Stimulated activated CD4-positive, alpha-beta T cell treated with anti-CD3 and anti-CD28 coated beads, Interleukin-1b, Interleukin-23, amount 100 ng/mL, for 48 hours (primary cell): ENCODE data around the gene BIRC3.
A peak's percentile ranks its signal among the peaks of the same experiment; 100 is the strongest.
"Not testable (repeated sequence)": the region's sequence is repeated elsewhere in the genome, so short reads cannot be mapped to it uniquely, and the experiment has no call there.

Experiments
- DNase-seq: peaks from one replicate; pipeline ENCODE4 v3.0.0-alpha.2; 2020

Gene BIRC3

DNA sequence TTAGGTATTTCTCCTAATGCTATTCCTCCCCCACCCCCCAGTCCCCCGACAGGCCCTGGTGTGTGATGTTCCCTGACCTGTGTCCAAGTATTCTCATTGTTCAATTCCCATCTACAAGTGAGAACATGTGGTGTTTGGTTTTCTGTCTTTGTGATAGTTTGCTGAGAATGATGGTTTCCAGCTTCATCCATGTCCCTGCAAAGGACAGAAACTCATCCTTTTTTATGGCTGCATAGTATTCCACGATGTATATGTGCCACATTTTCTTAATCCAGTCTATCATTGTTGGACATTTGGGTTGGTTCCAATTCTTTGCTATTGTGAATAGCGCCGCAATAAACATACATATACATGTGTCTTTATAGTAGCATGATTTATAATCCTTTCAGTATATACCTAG is 20.5 kb upstream of the BIRC3 start:
- not testable (repeated sequence) for DNase-seq

DNA sequence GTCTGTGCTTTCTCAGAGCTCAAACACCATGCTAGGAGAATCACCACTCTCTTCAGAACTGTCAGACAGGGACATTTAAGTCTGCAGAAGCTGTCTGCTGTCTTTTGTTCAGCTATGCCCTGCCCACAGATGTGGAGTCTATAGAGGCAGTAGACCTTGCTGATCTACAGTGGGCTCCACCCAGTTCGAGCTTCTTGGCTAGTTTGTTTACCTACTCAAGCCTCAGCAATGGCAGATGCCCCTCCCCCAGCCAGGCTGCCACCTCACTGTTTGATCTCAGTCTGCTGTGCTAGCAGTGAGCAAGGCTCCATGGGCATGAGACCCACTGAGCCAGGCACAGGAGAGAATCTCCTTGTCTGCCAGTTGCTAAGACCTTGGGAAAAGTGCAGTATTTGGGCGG is 16.4 kb upstream of the BIRC3 start:
- DNase-seq: peak; percentile 42

DNA sequence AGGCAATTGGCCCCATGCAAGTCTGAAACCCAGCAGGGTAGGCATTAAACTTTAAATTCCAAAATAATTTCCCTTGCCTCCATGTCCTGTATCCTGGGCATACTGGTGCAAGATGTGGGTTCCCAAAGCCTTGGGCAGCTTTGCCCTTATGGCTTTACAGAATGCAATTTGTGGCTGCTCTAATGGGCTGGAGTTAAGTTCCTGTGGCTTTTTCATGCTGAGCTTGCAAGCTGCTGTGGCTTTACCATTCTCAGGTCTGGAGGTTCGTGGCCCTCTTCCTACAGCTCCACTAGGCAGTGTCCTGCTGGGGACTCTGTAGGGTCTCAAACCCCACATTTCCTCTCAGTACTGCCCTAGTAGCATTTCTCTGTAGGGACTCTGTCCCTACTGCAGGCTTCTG is 15.0 kb upstream of the BIRC3 start:
- no peak for DNase-seq

DNA sequence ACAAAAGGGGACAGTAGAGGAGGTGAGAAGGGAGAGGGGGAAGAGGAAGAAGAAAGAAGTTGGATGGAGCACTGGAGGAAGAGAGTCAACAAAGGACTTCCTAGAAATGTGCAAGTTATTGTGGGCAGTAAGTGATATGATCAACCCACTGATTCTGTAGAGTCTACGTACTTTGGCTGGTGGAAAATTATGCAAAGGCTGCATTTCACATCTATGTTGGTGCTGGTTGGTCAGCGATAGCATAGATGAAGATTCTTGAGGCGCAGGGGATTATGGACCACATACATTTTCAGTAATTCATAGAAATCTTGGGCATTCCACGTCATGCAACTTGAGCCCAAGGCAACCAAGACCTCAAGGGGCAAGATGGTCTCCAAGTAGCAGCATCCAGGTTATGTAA is 12.6 kb upstream of the BIRC3 start:
- DNase-seq: no peak

DNA sequence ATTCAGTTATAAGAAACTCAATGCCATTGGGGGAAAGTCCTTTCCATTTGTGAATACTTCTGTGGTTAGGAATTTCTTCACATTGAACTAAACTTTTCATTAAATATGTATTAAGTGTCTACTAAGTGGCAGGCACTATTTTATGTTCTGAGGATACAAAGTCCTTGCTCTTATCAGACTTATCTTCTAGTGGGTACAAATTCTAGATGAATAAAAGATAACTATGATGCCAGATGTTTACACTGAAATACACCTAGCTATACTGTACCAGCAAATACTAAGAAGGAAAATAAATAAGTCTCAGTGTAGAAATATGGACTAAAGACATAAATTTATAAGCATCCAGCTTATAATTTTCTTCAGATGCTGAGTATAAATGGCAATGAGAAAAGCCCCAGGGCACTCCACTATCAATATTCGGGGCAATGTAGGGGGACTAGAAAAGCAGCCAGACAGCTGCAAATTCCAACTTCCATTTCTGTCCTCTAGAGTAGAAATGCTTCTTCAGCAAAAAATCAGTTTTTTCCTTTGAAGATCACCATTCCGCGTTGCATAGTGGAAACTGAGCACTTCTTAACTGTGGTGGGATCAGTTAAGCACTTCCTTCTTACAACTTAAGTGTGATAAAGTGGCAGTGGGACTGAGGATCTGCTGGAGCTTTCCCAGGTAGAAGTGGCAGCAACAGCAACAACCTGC is 11.8 kb upstream of the BIRC3 start:
- no peak for DNase-seq

DNA sequence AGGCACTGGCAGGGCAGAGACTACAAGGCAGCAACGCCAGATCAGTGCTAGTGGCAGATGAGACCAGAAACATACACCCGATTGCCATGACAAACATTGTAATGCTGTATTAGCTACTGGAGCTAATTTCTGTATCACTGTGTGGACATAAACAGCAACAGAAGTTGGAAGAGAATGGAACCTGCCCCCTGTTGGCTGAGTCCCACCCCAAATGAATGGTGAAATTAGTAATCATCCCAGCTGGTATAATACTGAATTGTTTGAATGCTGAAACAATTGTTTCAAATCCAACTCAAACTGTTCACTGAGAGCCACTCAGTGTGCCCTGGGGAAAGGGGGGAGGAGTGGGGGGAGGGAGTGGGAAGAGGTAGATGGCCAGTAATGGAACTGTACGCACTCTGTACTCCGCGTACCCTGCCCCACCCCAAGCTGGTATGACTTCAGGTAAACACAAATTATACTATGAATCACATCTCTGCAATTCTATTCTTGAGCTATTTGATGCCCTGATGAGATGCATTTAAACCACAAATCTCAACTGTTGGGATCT is 11.2 kb upstream of the BIRC3 start:
- DNase-seq: no peak

DNA sequence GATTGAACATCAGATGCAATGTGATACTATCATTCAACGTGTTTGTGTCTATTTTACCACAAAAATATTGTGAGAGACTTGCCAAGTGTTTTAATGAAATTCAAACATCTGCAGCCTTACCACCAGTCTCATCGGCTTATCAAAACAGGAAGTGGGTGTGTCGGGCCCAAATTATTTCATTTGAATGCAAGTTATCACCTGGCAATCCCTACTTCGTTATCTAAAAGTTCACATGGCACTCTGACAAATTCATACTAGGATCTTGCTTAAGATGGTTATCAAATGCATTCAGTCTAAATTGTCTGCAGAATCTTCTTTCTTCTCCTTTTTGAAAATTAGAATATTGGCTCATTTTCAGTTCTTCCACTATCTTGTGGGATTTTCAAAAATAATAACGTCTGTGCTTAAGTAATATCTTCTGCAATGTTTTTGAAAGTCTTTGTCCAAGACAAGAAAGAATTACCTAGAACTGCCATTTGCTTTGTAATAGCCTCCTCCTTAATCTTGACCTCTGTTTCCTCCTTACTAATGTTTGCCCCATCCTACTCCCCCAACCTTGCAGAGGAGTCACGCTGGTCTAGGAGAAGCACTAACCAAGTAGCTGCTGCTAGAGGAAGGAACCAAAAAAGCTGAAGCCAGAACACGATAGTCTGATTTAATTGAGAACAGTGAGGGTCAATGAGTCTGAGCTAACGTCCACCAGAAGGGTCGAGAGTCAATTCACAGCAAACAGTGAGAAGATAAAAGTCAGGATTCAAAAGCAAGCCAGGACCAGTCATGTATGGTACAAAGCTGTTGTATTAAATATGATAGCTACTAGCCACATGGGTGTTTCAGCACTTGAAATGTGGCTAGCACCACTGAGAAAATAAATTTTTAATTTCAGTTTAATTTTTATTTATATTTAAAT is 10.2 kb upstream of the BIRC3 start:
- DNase-seq: no peak

DNA sequence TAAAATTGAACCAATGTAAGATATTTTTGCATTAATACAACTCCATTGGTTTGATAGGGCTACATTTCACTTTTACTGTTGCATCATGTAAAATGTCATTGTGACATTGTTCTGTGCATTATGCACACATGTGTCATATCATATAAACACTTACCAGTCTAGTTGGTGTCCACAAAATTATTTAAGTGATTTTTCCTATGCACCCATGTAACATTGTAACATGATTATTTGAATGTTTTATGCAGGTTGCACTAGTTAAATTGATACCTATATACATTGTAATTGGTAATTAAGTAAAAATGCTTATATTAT is 9.6 kb upstream of the BIRC3 start:
- no peak for DNase-seq

DNA sequence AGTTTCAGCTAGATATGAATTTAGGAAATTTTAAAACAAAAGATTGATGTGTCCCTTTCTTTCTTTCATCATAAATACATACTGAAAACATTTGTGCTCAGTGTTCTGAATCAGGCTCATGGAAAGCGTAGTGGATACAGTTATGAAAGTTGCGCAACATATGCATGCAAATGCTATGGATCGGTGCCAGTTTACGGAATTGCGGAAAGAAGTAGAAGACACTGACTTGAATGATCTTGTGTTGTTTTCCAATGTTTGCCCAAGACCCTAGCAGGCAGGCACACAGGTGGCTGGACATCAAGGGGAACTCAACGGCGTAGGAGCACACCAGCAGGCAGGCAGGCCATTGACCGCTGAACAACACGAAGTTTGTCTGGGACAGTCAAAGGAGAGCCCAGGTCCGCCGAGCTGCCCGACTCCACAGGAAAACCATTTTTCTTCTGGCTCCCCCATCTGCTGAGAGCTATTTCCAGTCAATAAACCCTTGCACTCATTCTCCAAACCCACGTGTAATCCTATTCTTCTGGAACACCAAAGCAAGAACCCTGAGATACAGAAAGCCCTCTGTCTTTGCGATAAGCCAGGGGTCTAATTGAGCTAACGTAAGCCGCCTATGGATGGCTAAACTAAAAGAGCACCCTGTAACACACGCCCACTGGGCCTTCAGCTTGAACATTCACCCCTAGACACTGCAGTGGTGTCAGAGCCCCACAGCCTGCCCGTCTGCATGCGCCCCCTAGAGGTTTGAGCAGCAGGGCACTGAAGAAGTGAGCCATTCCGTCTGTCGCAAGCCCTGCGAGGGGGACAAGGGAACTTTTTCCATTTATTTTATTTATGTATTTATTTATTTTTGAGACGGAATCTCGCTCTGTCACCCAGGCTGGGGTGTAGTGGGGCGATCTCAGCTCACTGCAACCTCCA is 7.4 kb upstream of the BIRC3 start:
- peak; percentile 37 for DNase-seq

DNA sequence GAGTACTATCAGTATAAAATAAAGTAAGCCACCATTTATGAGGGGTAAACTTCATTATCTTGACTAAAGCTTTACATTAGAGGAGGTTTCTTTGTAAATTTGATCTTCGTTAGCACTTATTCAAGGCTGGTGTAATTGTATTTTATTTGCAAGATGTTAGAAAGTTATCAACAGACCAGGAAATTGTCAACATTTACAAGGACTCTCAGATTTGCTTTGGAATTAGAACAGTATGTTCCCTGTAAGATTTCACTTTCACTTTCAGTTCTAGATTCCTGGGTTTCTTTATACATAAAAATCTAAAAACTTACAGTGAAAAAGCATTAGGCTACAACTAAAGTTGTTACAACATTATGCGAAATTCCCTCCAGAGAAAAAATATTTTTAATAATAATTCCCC is 4.6 kb upstream of the BIRC3 start:
- DNase-seq: no peak

DNA sequence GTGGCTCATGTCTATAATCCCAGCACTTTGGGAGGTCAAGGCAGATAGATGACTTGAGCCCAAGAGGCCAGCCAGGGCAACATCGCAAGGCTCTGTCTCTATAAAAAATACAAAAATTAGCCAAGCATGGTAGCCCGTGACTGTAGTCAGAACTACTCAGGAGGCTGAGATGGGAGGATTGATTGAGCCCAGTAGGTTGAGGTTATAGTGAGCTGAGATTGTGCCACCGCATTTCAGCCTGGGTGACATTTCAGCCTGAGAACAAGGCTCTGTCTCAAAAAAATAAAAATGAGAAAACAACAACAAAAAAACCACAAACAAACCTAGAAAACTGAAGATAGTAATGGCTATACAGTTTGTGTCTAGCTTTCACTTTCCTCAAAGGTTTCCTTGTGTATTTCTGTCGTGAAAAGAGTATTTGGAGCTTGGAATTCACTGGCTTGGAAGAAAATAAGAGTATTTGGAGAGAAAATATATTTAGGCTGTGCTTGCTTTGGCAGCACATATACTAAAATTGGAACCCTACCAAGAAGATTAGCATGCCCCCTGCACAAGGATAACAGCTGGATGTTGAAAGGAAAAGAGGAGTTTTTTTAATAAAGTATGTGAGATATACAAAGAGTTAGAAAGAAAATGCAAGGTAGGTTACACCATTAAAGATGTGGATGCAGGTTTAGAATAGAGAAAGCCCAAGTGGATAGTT is 3.9 kb upstream of the BIRC3 start:
- DNase-seq: no peak

DNA sequence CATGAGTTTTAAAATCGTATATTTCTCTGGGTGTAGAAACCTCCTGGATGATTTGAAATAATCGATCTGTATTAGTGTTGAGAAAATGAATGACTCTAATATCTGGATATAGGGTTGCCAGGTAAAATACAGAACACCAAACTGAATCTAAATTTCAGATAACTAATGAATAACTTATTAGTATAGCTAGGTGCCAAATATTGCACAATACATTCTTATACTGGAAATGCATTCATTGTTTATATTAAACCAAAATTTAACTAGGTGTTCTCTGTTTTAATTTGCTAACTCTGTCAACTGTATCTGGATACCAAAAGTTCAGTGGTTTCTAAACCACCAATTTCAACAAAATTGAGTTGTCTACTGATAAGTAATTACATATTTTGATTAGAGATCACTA is 2.5 kb upstream of the BIRC3 start:
- no peak for DNase-seq

DNA sequence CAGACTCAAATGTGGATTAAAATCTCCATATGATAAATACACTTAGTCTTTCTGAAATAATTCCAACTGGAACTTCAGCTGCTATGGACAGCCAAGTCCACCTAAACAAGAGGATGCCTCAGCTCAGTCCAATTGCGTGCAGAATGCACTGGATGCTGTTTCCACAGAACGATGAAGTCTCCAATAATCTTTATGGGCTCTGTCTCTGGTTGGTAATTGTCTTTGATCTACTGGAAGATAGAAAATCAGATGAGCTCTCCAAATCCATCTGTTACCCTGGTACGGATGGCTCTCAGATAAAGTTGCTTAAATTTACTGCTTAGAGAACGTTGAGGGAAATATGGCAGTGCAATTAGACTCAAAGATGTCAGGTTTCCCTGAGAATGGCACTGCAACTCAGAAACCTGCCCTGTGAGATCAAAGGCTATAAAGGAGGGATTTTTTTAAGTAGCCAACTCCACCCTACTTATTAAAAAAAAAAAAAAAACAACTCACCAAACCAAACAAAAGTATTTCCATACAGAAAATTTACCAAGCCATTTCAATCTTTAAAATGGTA is 859 bp upstream of the BIRC3 start:
- DNase-seq: no peak

DNA sequence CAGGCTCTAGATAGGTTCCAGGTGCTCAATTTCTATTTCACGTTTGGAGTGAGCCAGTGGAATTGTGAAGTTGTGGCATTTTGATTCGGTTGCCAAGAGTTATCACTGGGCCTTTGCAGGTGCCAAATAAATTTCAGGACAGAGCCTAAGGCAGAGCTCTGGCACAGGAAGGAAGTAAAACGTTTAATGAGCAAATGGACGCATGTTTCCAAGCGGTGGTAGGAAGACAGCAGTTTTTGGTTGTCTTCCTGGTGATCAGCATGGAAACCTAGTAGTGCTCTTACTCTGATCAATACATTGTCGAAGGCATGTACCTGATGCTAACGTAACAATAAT is 452 bp downstream of the BIRC3 start:
- DNase-seq: no peak

DNA sequence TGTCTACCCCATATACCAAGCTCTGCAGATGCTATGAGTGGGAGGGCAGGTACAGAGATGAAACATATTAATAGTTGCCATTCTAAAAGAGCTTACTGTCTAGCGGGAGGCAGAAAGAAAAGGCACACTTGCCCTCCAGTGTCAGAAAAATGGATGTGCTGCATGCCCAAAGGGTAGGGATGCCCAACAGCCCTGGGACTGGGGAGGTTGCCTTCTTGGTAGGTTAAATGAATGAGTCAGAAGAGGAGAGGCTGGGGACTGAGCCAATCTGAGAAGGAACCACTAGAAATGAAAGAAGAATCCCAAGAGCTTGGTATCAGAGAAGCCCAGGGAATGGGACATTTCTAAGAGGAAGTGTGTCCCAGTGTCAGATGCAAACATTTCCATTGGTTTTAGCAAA is 1.2 kb downstream of the BIRC3 start:
- DNase-seq: peak; percentile 72

DNA sequence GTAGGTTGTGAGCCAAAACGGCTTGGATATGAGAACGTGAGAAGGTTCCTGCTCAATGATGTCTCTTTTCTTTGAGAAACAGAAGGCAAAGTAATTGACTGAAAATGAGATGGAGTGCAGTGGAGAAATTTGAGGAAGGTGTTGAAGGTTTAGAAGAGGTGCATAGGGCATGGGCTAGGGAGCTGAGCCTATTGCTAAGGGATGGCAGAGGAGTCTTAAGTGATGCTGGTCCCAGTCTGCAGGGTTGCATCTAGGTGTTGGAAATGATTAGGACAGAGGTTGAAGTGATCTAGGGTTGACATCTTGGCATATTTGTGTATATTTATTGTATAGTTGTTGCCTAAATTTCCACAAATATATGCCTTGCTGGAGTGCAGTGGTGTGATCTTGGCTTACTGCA is 2.3 kb downstream of the BIRC3 start:
- no peak for DNase-seq

DNA sequence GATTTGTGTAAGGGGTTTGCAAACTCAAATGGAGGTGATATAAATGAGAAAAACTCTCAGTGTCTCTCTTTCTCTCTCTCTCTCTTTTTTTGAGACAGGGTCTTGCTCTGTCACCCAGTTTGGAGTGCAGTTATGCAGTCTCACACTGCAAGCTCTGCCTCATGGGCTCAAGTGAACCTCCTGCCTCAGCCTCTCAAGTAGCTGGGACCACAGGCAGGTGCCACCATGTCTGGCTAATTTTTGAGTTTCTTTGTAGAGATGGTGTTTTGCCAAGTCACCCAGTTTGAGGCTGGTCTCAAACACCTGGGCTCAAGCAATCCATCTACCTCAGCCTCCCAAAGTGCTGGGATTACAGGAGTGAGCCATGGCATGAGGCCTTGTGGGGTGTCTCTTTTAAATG is 2.9 kb downstream of the BIRC3 start:
- no peak for DNase-seq

DNA sequence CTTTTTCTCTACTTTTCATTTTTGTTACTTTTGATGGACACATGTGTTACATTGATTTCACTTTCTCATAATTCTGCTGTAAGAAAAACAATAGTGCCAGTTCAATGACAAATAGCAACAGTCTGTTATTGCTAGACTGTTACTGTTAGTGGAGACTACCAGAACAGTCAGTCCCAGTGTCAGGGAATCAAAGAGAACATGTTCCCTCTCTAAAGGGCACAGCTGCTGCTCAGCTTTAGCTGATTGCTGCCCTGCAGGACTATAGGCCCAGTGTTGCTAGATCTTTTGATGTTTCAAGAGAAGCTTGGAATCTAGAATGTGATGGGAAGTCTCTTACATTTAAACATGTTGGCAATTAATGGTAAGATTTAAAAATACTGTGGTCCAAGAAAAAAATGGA is 3.4 kb downstream of the BIRC3 start:
- no peak for DNase-seq

DNA sequence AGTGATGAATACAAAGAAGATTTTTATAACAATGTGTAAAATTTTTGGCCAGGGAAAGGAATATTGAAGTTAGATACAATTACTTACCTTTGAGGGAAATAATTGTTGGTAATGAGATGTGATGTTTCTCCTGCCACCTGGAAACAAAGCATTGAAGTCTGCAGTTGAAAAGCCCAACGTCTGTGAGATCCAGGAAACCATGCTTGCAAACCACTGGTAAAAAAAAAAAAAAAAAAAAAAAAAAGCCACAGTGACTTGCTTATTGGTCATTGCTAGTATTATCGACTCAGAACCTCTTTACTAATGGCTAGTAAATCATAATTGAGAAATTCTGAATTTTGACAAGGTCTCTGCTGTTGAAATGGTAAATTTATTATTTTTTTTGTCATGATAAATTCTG is 5.3 kb downstream of the BIRC3 start:
- DNase-seq: no peak

DNA sequence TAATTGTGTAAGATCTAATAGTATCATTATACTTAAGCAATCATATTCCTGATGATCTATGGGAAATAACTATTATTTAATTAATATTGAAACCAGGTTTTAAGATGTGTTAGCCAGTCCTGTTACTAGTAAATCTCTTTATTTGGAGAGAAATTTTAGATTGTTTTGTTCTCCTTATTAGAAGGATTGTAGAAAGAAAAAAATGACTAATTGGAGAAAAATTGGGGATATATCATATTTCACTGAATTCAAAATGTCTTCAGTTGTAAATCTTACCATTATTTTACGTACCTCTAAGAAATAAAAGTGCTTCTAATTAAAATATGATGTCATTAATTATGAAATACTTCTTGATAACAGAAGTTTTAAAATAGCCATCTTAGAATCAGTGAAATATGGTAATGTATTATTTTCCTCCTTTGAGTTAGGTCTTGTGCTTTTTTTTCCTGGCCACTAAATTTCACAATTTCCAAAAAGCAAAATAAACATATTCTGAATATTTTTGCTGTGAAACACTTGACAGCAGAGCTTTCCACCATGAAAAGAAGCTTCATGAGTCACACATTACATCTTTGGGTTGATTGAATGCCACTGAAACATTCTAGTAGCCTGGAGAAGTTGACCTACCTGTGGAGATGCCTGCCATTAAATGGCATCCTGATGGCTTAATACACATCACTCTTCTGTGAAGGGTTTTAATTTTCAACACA is 6.4 kb downstream of the BIRC3 start:
- no peak for DNase-seq

DNA sequence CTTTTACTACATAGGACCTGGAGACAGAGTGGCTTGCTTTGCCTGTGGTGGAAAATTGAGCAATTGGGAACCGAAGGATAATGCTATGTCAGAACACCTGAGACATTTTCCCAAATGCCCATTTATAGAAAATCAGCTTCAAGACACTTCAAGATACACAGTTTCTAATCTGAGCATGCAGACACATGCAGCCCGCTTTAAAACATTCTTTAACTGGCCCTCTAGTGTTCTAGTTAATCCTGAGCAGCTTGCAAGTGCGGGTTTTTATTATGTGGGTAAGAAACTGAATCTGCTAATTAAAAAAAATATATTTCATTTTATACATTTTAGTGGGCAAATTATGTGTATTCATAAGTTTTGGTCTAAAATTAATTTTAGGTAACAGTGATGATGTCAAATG is 7.8 kb downstream of the BIRC3 start:
- DNase-seq: no peak

DNA sequence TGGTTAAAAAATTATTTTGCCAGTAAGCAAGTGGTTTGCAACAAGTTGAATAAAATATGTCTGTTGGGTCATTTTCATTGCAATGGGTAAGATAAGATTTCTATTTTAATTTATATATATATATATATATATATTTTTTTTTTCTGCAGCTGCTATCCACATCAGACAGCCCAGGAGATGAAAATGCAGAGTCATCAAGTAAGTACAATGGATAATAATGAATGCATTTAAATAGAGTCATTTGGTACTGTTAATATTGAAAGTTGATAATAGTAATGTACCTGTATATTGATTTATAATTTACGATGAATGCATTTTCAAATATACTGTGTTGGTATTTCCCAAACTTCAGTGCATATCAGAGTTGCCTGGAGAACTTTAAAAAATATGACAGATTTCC is 11.5 kb downstream of the BIRC3 start:
- no peak for DNase-seq
